ENCODE results near the gene TMEM232.
"Not testable (repeated sequence)": the region's sequence is repeated elsewhere in the genome, so short reads cannot be mapped to it uniquely, and the experiment has no call there.

DNA sequence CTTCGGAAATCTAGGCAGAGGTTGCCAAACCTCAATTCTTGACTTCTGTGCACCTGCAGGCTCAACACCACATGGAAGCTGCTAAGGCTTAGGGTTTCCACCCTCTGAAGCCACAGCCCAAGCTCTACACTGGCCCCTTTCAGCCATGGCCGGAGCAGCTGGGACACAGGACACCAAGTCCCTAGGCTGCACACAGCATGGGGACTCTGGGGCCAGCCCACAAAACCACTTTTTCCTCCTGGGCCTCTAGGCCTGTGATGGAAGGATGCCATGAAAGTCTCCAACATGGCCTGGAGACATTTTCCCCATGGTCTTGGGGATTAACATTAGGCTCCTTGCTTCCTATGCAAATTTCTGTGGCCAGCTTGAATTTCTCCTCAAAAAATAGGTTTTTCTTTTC is 5.0 kb upstream of the TMEM232 start:
- TF ChIP-seq, protein P1, sequence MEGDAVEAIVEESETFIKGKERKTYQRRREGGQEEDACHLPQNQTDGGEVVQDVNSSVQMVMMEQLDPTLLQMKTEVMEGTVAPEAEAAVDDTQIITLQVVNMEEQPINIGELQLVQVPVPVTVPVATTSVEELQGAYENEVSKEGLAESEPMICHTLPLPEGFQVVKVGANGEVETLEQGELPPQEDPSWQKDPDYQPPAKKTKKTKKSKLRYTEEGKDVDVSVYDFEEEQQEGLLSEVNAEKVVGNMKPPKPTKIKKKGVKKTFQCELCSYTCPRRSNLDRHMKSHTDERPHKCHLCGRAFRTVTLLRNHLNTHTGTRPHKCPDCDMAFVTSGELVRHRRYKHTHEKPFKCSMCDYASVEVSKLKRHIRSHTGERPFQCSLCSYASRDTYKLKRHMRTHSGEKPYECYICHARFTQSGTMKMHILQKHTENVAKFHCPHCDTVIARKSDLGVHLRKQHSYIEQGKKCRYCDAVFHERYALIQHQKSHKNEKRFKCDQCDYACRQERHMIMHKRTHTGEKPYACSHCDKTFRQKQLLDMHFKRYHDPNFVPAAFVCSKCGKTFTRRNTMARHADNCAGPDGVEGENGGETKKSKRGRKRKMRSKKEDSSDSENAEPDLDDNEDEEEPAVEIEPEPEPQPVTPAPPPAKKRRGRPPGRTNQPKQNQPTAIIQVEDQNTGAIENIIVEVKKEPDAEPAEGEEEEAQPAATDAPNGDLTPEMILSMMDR (conservative IDR thresholded peaks at IDR 0.05), result not testable (repeated sequence)
- TF ChIP-seq ZFX (IDR thresholded peaks at IDR 0.05), result not testable (repeated sequence)
